Activated naive CD8-positive, alpha-beta T cell treated with anti-CD3 and anti-CD28 coated beads for 36 hours (primary cell): Measurements from ENCODE around the gene LIPC. TPM values are rescaled to one million over a fixed set of nuclear protein-coding genes. Genes with fewer than 3 reads are reported as not detected.

Source experiments
- DNase-seq: peaks from one replicate; pipeline ENCODE4 v3.0.0; 2021
- H3K27ac Mint-ChIP-seq: one replicate; pipeline ENCODE4 v1.8.0; 2022; ENCODE audit warnings: mild to moderate bottlenecking, moderate library complexity, mixed read lengths
- H3K27me3 Mint-ChIP-seq: one replicate; pipeline ENCODE4 v1.8.0; 2022; ENCODE audit warnings: mild to moderate bottlenecking, mixed read lengths
- H3K36me3 Mint-ChIP-seq: one replicate; pipeline ENCODE4 v1.8.0; 2021; ENCODE audit warnings: mild to moderate bottlenecking, mixed read lengths
- H3K4me1 Mint-ChIP-seq: one replicate; pipeline ENCODE4 v1.8.0; 2021; ENCODE audit warnings: mixed read lengths
- H3K4me3 Mint-ChIP-seq: one replicate; pipeline ENCODE4 v1.8.0; 2022; ENCODE audit warnings: mild to moderate bottlenecking, moderate library complexity, mixed read lengths
- H3K9me3 Mint-ChIP-seq: one replicate; pipeline ENCODE4 v1.8.0; 2022; ENCODE audit warnings: mixed read lengths
- total RNA-seq, 2 experiments: library from RNA; stranded (reverse); gene quantifications; one replicate each; pipeline ENCODE4 v1.2.3, GENCODE V29; 2021

Gene LIPC
- total RNA-seq, 2 experiments from 2014 or later = 1.5 to 1.8 TPM

GRCh38 chr15:58551084-58551763, 119.4 kb downstream of the LIPC start:
- DNase-seq = peak; percentile 54
- H3K9me3 Mint-ChIP-seq = peaks cover 2% of the 10 kb centered on the region
- H3K4me3 Mint-ChIP-seq = peak overlapping the region; percentile 37
- H3K27me3 Mint-ChIP-seq = no peaks in the 10 kb centered on the region
- peak overlapping the region; percentile 87 for H3K27ac Mint-ChIP-seq
- H3K4me1 Mint-ChIP-seq = peaks cover 19% of the 10 kb centered on the region
- peaks cover 2% of the 10 kb centered on the region for H3K36me3 Mint-ChIP-seq

- H3K36me3 Mint-ChIP-seq = no peaks in the 10 kb centered on the region
- no peak for DNase-seq
- H3K27me3 Mint-ChIP-seq = no peaks in the 10 kb centered on the region
- no peak overlapping the region for H3K4me3 Mint-ChIP-seq
- H3K4me1 Mint-ChIP-seq = peaks cover 19% of the 10 kb centered on the region
- peak overlapping the region; percentile 87 for H3K27ac Mint-ChIP-seq
- H3K9me3 Mint-ChIP-seq = peaks cover 2% of the 10 kb centered on the region
Measured at GRCh38 chr15:58551764-58552504, 120.1 kb downstream of the LIPC start.

GRCh38 chr15:58552505-58553364, 120.9 kb downstream of the LIPC start:
- H3K27me3 Mint-ChIP-seq = no peaks in the 10 kb centered on the region
- H3K27ac Mint-ChIP-seq = no peak overlapping the region
- no peak for DNase-seq
- peaks cover 19% of the 10 kb centered on the region for H3K4me1 Mint-ChIP-seq
- H3K4me3 Mint-ChIP-seq = no peak overlapping the region
- no peaks in the 10 kb centered on the region for H3K36me3 Mint-ChIP-seq
- peaks cover 2% of the 10 kb centered on the region for H3K9me3 Mint-ChIP-seq

- Mint-ChIP-seq H3K27me3 (no peaks in the 10 kb centered on the region), H3K36me3 (no peaks in the 10 kb centered on the region), H3K4me1 (peaks cover 19% of the 10 kb centered on the region), H3K4me3 (no peak overlapping the region), H3K27ac (no peak overlapping the region), H3K9me3 (peaks cover 2% of the 10 kb centered on the region)
- DNase-seq = no peak
Measured at GRCh38 chr15:58553365-58553918, 121.7 kb downstream of the LIPC start.

- DNase-seq = no peak
- no peak overlapping the region for H3K4me3 Mint-ChIP-seq
- peaks cover 2% of the 10 kb centered on the region for H3K9me3 Mint-ChIP-seq
- no peak overlapping the region for H3K27ac Mint-ChIP-seq
- no peaks in the 10 kb centered on the region for H3K27me3 Mint-ChIP-seq
- no peaks in the 10 kb centered on the region for H3K36me3 Mint-ChIP-seq
- peaks cover 19% of the 10 kb centered on the region for H3K4me1 Mint-ChIP-seq
Measured at GRCh38 chr15:58554758-58555157, 123.0 kb downstream of the LIPC start.

GRCh38 chr15:58555162-58556027, 123.6 kb downstream of the LIPC start:
- DNase-seq = no peak
- Mint-ChIP-seq H3K27me3 (no peaks in the 10 kb centered on the region), H3K27ac (no peak overlapping the region), H3K4me1 (peaks cover 17% of the 10 kb centered on the region), H3K4me3 (no peak overlapping the region), H3K36me3 (no peaks in the 10 kb centered on the region), H3K9me3 (peaks cover 2% of the 10 kb centered on the region)

GRCh38 chr15:58556028-58556361, 124.2 kb downstream of the LIPC start:
- peaks cover 1% of the 10 kb centered on the region for H3K9me3 Mint-ChIP-seq
- no peak overlapping the region for H3K4me3 Mint-ChIP-seq
- no peak overlapping the region for H3K27ac Mint-ChIP-seq
- no peaks in the 10 kb centered on the region for H3K27me3 Mint-ChIP-seq
- H3K36me3 Mint-ChIP-seq = no peaks in the 10 kb centered on the region
- H3K4me1 Mint-ChIP-seq = peaks cover 13% of the 10 kb centered on the region
- DNase-seq = no peak

GRCh38 chr15:58556541-58556940, 124.8 kb downstream of the LIPC start:
- H3K36me3 Mint-ChIP-seq = no peaks in the 10 kb centered on the region
- no peaks in the 10 kb centered on the region for H3K27me3 Mint-ChIP-seq

GRCh38 chr15:58558777-58559176, 127.0 kb downstream of the LIPC start:
- H3K4me3 Mint-ChIP-seq = no peak overlapping the region
- no peaks in the 10 kb centered on the region for H3K36me3 Mint-ChIP-seq
- no peaks in the 10 kb centered on the region for H3K27me3 Mint-ChIP-seq
- H3K9me3 Mint-ChIP-seq = no peaks in the 10 kb centered on the region
- DNase-seq = no peak
- no peaks in the 10 kb centered on the region for H3K4me1 Mint-ChIP-seq
- no peak overlapping the region for H3K27ac Mint-ChIP-seq

More at GRCh38 chr15:58556541-58556940, 124.8 kb downstream of the LIPC start:
- Mint-ChIP-seq H3K9me3 (no peaks in the 10 kb centered on the region), H3K4me1 (peaks cover 7% of the 10 kb centered on the region), H3K27ac (no peak overlapping the region), H3K4me3 (no peak overlapping the region)
- no peak for DNase-seq

- Mint-ChIP-seq H3K4me1 (no peaks in the 10 kb centered on the region), H3K4me3 (no peak overlapping the region), H3K27ac (no peak overlapping the region), H3K27me3 (no peaks in the 10 kb centered on the region), H3K36me3 (no peaks in the 10 kb centered on the region), H3K9me3 (no peaks in the 10 kb centered on the region)
- no peak for DNase-seq
Measured at GRCh38 chr15:58559904-58560588, 128.3 kb downstream of the LIPC start.

- DNase-seq = no peak
- no peaks in the 10 kb centered on the region for H3K27me3 Mint-ChIP-seq
- H3K9me3 Mint-ChIP-seq = no peaks in the 10 kb centered on the region
- H3K36me3 Mint-ChIP-seq = no peaks in the 10 kb centered on the region
- H3K4me1 Mint-ChIP-seq = no peaks in the 10 kb centered on the region
- no peak overlapping the region for H3K4me3 Mint-ChIP-seq
- no peak overlapping the region for H3K27ac Mint-ChIP-seq
Measured at GRCh38 chr15:58561321-58561720, 129.5 kb downstream of the LIPC start.

- Mint-ChIP-seq H3K4me1 (no peaks in the 10 kb centered on the region), H3K36me3 (no peaks in the 10 kb centered on the region), H3K27ac (no peak overlapping the region), H3K27me3 (no peaks in the 10 kb centered on the region), H3K9me3 (no peaks in the 10 kb centered on the region), H3K4me3 (no peak overlapping the region)
- no peak for DNase-seq
Measured at GRCh38 chr15:58562135-58562534, 130.3 kb downstream of the LIPC start.

GRCh38 chr15:58564981-58565380, 133.2 kb downstream of the LIPC start:
- no peaks in the 10 kb centered on the region for H3K36me3 Mint-ChIP-seq
- no peak for DNase-seq
- no peak overlapping the region for H3K27ac Mint-ChIP-seq
- H3K27me3 Mint-ChIP-seq = no peaks in the 10 kb centered on the region
- peaks cover 4% of the 10 kb centered on the region for H3K9me3 Mint-ChIP-seq
- H3K4me1 Mint-ChIP-seq = peaks cover 11% of the 10 kb centered on the region
- no peak overlapping the region for H3K4me3 Mint-ChIP-seq

GRCh38 chr15:58565619-58566018, 133.8 kb downstream of the LIPC start:
- H3K27ac Mint-ChIP-seq = no peak overlapping the region
- peaks cover 11% of the 10 kb centered on the region for H3K4me1 Mint-ChIP-seq
- no peaks in the 10 kb centered on the region for H3K36me3 Mint-ChIP-seq
- H3K4me3 Mint-ChIP-seq = no peak overlapping the region
- H3K27me3 Mint-ChIP-seq = no peaks in the 10 kb centered on the region
- H3K9me3 Mint-ChIP-seq = peaks cover 5% of the 10 kb centered on the region
- DNase-seq = no peak
